ENCODE data around the gene CCNY. TPM values are rescaled to one million over a fixed set of nuclear protein-coding genes. Genes with fewer than 3 reads are reported as not detected.

The CCNY gene
- total and polyA plus RNA-seq, 9 donors = 28.3 to 87.0 (median 60.9) TPM

DNA sequence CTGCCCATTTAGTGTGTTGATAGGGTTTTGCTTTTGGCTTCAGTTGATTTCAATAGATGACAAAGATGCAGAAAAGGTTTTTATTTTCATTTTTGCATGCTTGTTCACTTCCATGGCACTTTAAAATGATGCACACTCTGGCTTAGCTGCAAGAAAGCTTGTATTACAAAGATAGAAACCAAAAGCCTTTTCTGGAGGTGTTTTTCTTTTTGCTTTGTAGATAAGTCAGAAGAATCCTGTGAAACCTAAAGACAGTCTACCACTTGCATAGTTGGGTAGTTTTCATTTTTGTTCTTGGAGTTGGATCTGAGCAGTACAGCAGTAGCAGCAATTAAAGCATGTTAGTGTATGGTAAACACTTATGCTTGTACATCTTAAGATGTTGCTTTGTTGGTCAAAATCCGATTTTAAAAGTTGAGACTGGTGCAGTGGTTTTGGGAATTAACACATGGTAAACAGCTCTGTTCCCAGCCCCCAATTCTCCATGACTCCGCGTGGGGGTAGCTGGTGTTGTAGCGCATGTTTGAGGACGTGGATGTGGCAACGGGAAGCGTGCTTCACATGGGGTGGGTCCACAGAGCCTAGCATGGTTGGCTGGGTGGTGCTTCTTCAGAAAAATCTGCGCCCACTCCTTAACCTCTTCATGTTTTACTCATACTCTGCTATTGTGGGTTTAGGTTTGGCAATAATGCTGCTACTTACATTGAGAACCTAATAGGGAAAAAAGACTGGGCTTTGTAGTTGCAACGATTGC, 19.8 kb downstream of the CCNY start:
- DNase-seq = no peak
- intact Hi-C loops (cut with DNase I) = loop anchor here in 1 of 4 donors (10.0 kb wide), 1 partner anchor 109 kb away; no protein-coding TSS in a partner anchor
- Histone ChIP-seq H3K4me3 (no peak overlapping the region), H3K9me3 (no peaks in the 10 kb centered on the region), H3K27ac (no peak overlapping the region), H3K27me3 (no peaks in the 10 kb centered on the region), H3K36me3 (no peaks in the 10 kb centered on the region), H3K4me1 (ENCODE audit: insufficient read depth) (peaks cover 14% of the 10 kb centered on the region)
- WGBS, 3 donors = 26 to 55% (median 31%) methylated on average over 9 of the region's 9 CpGs
- TF ChIP-seq POLR2A (IDR thresholded peaks at IDR 0.05) = no peak
- no peak for TF ChIP-seq EP300 (IDR thresholded peaks at IDR 0.05)
- TF ChIP-seq, protein P1, sequence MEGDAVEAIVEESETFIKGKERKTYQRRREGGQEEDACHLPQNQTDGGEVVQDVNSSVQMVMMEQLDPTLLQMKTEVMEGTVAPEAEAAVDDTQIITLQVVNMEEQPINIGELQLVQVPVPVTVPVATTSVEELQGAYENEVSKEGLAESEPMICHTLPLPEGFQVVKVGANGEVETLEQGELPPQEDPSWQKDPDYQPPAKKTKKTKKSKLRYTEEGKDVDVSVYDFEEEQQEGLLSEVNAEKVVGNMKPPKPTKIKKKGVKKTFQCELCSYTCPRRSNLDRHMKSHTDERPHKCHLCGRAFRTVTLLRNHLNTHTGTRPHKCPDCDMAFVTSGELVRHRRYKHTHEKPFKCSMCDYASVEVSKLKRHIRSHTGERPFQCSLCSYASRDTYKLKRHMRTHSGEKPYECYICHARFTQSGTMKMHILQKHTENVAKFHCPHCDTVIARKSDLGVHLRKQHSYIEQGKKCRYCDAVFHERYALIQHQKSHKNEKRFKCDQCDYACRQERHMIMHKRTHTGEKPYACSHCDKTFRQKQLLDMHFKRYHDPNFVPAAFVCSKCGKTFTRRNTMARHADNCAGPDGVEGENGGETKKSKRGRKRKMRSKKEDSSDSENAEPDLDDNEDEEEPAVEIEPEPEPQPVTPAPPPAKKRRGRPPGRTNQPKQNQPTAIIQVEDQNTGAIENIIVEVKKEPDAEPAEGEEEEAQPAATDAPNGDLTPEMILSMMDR (IDR thresholded peaks at IDR 0.05) = no peak

DNA sequence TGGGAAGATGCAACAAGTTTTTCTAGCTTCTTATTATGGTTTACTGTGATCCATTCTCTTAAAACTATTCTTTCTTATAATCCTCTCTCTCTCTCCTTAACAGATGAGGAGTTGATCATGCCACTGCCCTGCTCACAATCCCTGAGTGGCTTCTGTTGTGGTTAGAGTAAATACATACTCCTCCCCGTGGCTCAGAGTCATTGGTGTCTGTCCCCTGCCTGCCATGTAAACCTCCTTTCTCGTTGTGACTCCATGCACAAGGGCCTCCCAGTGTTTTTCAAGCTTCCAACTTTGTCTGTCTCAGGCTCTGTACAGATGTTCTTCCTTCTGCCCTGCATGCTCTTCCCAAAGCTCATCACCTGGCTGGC, 20.4 kb downstream of the CCNY start:
- Histone ChIP-seq H3K4me1 (ENCODE audit: insufficient read depth) (peaks cover 14% of the 10 kb centered on the region), H3K4me3 (no peak overlapping the region), H3K27ac (no peak overlapping the region), H3K36me3 (no peaks in the 10 kb centered on the region), H3K27me3 (no peaks in the 10 kb centered on the region), H3K9me3 (no peaks in the 10 kb centered on the region)
- intact Hi-C loops (cut with DNase I) = loop anchor here in 1 of 4 donors (10.0 kb wide), 1 partner anchor 108 kb away; no protein-coding TSS in a partner anchor
- no peak for DNase-seq
- 46 to 60% (median 59%) methylated on average over 2 of the region's 2 CpGs for WGBS, 3 donors
- TF ChIP-seq, protein P1 (IDR thresholded peaks at IDR 0.05) = no peak
- no peak for TF ChIP-seq EP300 (IDR thresholded peaks at IDR 0.05)
- TF ChIP-seq POLR2A (IDR thresholded peaks at IDR 0.05) = no peak

DNA sequence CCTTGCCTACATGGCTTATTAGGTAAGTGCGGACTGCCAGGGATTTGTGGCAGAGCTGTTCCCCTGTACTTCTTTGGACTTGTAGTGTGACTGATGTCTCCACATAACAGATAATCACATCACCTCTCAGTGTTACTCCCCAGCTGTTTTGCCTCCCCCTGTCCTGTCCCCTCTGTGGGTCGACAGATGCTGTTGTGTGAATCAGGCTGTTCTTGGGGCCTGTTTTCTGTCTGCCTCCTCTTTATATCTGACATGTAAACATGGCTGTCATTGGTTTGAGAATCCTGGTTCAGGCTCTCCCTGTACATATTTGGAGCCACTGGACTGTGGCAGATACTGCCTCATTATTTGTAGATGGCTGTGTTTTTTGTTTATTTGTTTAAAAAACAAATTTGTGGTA, 22.7 kb downstream of the CCNY start:
- Histone ChIP-seq H3K27me3 (no peaks in the 10 kb centered on the region), H3K9me3 (no peaks in the 10 kb centered on the region), H3K27ac (no peak overlapping the region), H3K36me3 (no peaks in the 10 kb centered on the region), H3K4me3 (no peak overlapping the region), H3K4me1 (ENCODE audit: insufficient read depth) (peaks cover 14% of the 10 kb centered on the region)
- 60 to 64% (median 62%) methylated on average over 2 of the region's 2 CpGs for WGBS, 3 donors
- intact Hi-C loops (cut with DNase I) = loop anchor here in 1 of 4 donors (10.0 kb wide), 1 partner anchor 106 kb away; no protein-coding TSS in a partner anchor
- TF ChIP-seq EP300 (IDR thresholded peaks at IDR 0.05) = no peak
- no peak for TF ChIP-seq POLR2A (IDR thresholded peaks at IDR 0.05)
- TF ChIP-seq, protein P1 (IDR thresholded peaks at IDR 0.05) = no peak
- DNase-seq = no peak

DNA sequence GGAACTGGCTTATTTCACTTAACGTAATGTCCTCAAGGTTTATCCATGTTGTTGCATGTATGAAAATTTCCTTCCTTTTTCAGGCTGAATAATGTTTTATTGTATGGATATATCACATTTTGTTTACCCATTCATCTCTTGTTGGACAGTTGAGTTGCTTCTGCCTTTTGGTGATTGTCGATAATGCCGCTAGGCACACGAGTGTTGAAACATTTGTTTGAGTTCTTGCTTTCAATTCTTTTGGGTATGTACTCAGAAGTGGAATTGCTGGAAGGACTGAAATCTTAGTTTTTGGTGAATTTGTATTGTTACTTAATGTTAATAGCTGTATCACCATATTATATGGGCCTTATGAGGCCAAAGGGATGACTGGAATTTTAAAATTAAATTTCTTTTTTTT, 23.6 kb downstream of the CCNY start:
- intact Hi-C loops (cut with DNase I) = loop anchor here in 1 of 4 donors (10.0 kb wide), 1 partner anchor 105 kb away; no protein-coding TSS in a partner anchor
- TF ChIP-seq POLR2A (IDR thresholded peaks at IDR 0.05) (no peak), EP300 (IDR thresholded peaks at IDR 0.05) (no peak)
- TF ChIP-seq, protein P1 (IDR thresholded peaks at IDR 0.05) = no peak
- Histone ChIP-seq H3K27ac (no peak overlapping the region), H3K27me3 (no peaks in the 10 kb centered on the region), H3K4me1 (ENCODE audit: insufficient read depth) (peaks cover 14% of the 10 kb centered on the region), H3K9me3 (no peaks in the 10 kb centered on the region), H3K36me3 (no peaks in the 10 kb centered on the region), H3K4me3 (no peak overlapping the region)
- no peak for DNase-seq
- WGBS, 3 donors = 96 to 97% (median 96%) methylated on average over 4 of the region's 4 CpGs
